LHCN-M2 (cell line): ENCODE measurements around the gene SH3RF3. TPM values are rescaled to one million over a fixed set of nuclear protein-coding genes. Genes with fewer than 3 reads are reported as not detected.
"Not testable (repeated sequence)": the region's sequence is repeated elsewhere in the genome, so short reads cannot be mapped to it uniquely, and the experiment has no call there.

Experiments used
- DNase-seq: peaks from one replicate; pipeline ENCODE4 v3.0.0-alpha.2; 2012; ENCODE audit warnings: low read depth
- total RNA-seq: library from RNA; depleted of rRNA; stranded (reverse); fragments of >200 nt; gene quantifications from 2 replicates; pipeline ENCODE4 v1.2.3, GENCODE V29; 2014

The SH3RF3 gene
- total RNA-seq, 1 experiment from 2014 or later = 6.6 TPM

DNA sequence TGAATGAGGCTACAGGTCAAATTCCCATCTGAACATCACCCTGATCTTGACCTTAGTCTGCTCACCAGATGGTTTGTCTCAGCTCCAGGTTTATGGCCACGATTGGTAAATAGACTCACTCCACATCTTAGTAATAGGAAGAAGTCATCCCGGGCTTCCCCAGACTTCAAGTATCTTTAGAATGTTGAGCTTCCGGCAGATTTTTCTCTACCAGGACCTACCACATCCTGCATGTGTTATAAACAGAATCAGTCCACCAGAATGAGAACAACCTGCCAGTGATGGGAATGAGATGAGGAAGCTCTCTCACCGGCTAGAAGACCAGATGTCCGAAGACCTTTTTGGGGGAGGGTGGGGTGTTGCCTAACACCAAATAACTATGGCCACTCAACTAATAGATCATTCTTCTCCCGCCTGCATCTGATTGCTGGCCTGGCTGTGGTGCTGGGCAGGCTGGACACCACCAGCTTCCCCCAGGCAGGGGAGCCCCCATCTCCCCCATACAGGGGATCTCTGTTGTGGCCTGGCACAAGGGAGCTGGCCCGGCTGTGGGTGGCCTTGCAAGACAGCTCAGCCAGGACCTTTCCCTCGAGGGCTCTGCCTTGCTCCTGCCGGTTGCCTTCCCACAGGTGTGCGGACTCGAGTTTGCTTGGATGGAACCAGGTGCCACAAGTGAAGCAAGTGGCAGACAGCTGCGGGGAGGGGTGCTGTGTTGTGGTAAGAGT is 88.5 kb downstream of the SH3RF3 start:
- peak; percentile 24 for DNase-seq

GRCh38 chr2:109218087-109218791 is 89.2 kb downstream of the SH3RF3 start:
- DNase-seq = peak; percentile 44

DNA sequence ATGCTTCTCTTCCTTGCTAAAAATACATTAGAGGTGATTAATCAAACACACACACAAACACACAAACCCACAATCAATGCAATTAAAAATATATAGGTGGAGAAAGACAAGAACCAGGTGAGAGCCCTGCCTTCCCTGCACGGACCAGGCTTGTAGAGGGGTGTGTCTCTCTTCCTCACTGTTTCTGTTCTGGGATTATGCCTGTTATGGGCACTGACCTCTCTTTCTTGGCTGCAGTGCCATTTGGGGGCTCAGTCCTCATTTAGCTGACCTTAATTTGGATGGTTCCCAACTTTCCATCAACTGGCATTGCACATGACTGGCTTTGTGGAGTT is 89.8 kb downstream of the SH3RF3 start:
- no peak for DNase-seq

DNA sequence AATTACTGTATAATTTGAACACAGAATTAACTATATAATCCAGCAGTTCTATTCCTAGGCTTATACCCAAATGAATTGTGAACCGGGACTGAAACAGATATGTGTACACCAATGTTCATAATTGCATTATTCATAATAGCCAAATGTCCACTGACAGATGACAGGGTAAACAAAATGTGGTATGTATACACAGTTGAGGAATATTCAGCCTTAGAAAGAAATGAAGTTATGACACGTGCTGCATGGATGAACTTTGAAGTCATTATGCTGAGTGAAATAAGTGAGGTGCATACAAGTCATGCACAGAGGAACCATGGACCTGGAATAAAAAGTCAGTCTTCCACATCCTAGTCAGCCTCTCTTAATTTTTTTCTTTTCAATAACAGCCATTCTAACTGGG is 91.9 kb downstream of the SH3RF3 start:
- no peak for DNase-seq

DNA sequence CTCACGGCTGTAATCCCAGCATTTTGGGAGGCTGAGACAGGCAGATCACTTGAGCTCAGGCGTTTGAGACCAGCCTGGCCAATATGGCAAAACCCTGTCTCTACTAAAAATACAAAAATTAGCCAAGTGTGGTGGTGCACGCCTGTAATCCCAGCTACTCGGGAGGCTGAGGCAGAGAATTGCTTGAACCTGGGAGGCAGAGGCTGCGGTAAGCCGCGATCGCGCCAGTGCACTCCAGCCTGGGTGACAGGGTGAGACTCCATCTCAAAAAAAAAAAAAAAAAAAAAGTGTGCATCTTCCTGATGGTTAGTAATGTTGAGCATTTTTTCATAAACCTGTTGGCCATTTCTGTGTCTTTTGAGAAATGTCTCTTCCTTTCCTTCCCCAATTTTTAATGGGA is 92.3 kb downstream of the SH3RF3 start:
- DNase-seq = not testable (repeated sequence)

DNA sequence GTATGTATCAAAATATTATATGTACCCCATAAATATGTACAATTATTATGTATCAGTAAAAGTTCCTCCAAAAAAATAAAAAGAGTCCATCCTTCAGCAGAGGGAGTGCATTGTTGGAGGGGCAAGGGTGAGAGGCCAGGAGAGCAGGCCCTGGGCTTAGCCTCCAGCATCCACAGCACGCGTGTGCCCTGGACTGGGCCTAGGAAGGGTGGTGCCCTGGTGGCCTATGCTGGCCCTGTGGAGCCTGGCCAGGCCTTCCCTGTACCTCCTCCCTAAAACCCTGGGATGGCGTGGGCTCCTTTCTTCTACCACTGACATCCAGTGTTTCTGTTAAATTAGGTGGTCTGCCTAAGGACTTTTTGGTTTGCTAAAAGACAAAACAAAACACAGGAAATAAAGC is 93.4 kb downstream of the SH3RF3 start:
- no peak for DNase-seq

DNA sequence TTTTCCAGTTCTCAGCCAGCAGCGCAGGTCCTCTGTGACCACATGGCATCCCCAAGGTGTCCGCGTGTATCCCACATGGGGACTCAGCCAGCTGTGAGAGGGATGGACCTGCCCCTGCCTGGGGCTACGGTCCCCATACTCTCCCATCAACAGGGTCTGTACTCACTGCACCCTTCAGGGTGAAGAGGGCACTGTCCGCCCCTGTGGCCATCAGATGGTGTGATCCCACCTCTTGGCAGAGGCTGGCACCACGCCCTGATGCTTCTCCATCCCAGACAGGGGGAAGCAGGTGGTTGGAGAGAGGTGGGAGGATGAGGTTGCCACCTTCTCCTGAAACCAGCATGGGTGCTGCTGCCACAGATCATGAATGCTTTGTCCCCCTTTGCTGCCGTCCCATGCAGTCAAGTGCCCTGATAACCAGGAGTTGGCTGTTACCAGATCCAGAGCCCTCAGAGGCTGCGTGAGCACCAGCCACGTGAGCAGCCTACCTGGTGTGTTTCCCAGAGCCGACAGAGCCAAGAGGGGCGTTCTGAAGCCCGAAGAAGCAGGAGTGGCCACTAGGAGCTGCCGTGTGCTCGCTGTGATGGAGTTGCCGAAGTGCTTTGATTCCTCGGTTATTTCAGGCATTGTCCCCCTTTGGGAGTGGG is 93.9 kb downstream of the SH3RF3 start:
- no peak for DNase-seq

GRCh38 chr2:109223490-109223889 is 94.5 kb downstream of the SH3RF3 start:
- no peak for DNase-seq

DNA sequence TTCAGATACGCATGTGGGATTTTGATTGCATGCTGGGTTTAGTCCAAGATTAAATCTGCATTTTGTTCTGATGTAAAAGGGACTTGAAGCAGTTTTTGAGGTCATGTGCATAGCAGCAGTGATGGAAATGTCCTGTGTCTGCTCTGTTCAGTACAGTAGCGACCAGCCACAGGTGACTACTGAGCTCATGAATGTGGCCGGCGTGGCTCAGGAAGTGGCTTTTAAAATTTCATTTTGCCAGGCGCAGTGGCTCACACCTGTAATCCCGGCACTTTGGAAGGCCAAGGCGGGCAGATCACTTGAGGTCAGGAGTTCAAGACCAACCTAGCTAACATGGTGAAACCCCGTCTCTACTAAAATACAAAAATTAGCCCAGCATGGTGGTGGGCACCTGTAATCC is 95.3 kb downstream of the SH3RF3 start:
- not testable (repeated sequence) for DNase-seq

DNA sequence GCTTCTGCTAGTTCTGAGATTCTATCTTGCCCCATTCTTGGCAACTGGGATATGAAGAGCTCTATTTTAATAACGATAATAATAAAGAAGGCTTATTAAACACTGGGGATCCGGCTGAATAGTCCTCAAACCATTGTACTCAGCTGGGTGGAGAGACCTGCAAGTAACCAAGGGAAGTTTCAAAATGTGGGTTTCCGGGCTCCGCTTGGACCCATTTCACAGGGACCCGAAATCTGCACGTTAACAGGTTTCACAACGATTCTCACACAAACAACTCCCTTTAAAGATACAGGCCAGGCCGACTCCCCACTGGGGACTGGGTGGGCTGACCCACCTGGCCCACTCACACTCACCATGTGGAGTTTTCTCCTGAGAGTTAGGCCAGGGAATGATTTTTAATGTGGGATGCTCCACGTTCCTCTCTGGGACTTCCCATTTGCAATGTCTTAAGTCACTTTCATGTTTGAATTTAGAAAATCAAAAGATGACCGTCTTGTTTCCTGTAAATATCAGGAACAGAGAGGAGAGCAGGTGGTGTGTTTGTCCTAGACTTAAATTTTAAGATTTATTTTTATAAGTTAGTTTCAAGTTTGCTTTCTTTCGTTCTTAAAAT is 96.3 kb downstream of the SH3RF3 start:
- DNase-seq = no peak

- peak; percentile 43 for DNase-seq
These were observed 97.1 kb downstream of the SH3RF3 start for GRCh38 chr2:109226128-109226527.

DNA sequence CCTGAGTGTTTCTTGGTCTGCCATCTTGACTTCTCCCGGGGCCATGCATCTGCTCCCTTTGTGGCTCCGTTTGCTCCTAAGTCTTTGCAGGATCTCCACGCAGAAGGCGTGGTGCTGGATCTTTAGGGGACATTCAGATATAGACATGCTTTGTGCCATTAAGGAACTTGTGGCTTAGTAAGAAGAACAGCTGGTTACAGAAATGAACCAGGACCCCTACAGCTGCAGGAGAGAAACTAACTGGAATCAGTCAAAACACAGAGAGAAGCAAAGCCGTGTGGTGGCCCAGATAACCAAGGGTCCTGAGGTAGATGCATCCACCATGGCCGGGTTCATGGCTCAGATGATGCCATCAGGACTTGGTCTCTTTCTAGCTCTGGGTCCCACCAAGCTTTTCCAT is 97.6 kb downstream of the SH3RF3 start:
- no peak for DNase-seq

GRCh38 chr2:109229094-109229675 is 100.2 kb downstream of the SH3RF3 start:
- peak; percentile 46 for DNase-seq

- no peak for DNase-seq
These were observed 102.0 kb downstream of the SH3RF3 start for GRCh38 chr2:109230941-109231420.

DNA sequence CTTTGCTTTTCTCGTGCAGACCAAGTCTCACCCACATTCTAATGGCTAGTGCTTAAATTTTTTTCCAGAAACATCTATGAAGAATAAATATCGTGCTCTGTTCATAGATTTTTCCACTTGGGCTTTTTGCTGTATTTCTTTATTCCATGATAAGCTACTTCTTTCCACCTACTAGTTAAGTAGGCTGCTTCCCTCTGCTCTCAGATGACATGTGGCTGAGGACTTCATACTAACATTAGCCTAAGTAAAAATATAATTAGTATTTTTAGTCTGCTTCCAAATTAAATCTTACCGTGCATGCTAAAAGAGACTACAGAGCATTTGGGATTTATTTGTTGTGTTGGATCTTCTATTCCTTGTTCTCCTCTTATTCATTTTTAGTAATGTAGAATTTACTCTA is 102.4 kb downstream of the SH3RF3 start:
- DNase-seq = no peak

DNA sequence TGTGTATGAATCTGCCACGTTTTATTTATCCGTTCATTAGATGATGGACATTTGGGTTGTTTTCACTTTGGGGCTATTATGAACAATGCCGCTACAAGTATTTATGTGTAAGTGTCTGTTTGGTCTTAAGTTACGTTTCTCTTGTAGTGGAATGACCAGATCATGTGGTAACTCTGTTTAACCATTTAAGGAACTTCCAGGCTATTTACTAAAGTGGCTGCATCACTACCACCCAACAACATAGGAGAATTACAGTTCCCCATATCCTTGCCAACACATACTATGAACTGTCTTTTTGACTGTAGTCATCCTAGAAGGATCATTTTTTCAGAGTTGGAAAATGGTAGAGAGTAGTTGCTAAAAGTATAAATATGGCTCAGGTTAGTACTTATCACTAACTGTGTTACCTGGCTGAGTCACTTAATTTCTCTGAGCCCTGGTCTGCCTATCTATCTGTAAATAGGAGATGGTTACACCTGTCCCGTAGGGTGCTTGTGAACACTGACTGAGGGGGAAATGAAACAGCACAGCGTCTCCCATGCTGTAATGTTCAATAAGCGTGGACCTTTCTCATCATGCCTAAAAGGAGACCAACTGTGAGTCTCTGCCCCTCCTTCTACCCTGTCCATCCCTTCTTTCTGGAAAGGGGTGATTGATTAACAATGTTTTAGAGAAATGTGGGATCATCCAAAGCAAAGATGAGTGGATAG is 103.1 kb downstream of the SH3RF3 start:
- no peak for DNase-seq

GRCh38 chr2:109232909-109233308 is 103.9 kb downstream of the SH3RF3 start:
- DNase-seq = no peak

DNA sequence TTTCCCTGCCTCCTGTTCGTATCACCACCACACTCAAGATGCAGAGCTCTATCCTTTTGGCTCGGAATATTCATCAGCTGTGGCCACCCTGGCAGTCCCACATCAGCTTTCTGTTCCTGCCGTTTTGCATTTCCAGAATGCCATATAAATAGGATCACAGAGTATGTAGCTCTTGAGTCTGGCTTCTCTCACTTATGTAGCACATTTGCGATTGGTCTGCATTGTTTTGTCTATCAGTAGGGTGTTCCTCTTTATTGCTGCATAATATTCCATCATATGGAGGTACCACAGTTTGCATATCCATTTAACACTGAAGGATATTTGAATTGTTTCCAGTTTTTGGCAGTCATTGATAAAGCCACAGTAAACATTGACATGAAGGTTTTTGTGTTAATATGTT is 104.6 kb downstream of the SH3RF3 start:
- no peak for DNase-seq

DNA sequence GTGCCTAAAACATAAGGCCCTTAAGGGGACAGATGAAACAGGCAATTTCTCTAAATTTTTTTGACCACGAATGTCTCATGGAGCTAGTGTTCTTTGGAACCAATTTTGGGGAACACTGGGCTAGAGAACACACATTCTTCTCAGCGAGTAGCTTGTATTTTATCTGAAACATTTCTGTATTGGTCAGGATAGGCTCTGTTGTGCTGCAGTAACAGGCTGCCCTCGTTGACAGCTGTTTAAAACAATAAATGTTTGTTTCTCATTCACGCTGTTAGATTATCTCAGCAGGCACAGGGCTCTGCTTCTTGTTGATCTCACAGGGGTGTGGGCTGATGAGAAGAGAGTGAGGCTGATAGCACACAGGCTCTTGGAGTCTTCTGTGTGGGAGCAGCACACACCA is 105.3 kb downstream of the SH3RF3 start:
- DNase-seq = no peak

DNA sequence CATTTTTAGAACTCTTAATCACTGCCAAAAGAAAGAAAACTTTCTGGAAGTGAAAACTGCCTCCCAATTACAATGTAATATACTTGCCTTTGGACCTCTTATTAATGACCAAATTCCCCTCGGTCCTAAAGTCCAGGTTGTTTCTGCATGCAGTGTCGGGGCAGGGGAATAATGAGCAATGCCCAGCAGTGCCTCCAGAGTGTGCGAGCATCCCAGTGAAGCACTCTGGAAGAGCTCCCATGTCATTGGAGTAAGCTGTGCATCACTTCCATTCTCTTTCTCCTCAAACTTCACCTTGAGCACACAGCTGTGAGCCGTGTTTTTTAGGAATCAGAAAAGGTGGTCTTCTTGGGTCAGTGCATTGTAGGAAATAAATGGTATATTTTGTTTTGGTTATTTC is 107.1 kb downstream of the SH3RF3 start:
- DNase-seq = no peak

GRCh38 chr2:109237792-109238191 is 108.8 kb downstream of the SH3RF3 start:
- no peak for DNase-seq
